Liver (tissue), 9 donors: ENCODE measurements around the gene ADGRG2. TPM values are rescaled to one million over a fixed set of nuclear protein-coding genes. Genes with fewer than 3 reads are reported as not detected.

Experiments
- DNase-seq: peaks from one replicate; pipeline ENCODE4 v3.0.0-alpha.2; 2017; ENCODE audit warnings: low spot score
- H3K27ac ChIP-seq, 2 donors: one replicate each; pipeline ENCODE4 v1.7.0; 2013; ENCODE audit warnings: inconsistent platforms in 2 of 2, low read length in 2 of 2, control low read depth in 1 of 2, low read depth in 1 of 2, mild to moderate bottlenecking in 1 of 2
- H3K27me3 ChIP-seq, 4 donors: one replicate each; pipeline versions ENCODE4 v1.6.1 to v1.7.0; 2013; ENCODE audit warnings: low read length in 3 of 4, inconsistent platforms in 1 of 4, mild to moderate bottlenecking in 1 of 4, moderate library complexity in 1 of 4; ENCODE audit not compliant: control insufficient read depth in 4 of 4, insufficient read depth in 4 of 4
- H3K36me3 ChIP-seq, 4 donors: one replicate each; pipeline versions ENCODE4 v1.6.1 to v1.7.0; 2013; ENCODE audit warnings: low read length in 3 of 4, mild to moderate bottlenecking in 3 of 4, low read depth in 1 of 4, moderate library complexity in 1 of 4; ENCODE audit not compliant: control insufficient read depth in 4 of 4, insufficient read depth in 3 of 4
- H3K4me1 ChIP-seq, 4 donors: one replicate each; pipeline versions ENCODE4 v1.6.1 to v1.7.0; 2013; ENCODE audit warnings: low read length in 3 of 4, mild to moderate bottlenecking in 3 of 4, moderate library complexity in 1 of 4; ENCODE audit not compliant: control insufficient read depth in 4 of 4, insufficient read depth in 4 of 4
- H3K4me3 ChIP-seq, 3 donors: one replicate each; pipeline versions ENCODE4 v1.6.1 to v1.7.0; 2013; ENCODE audit warnings: low read length in 3 of 3, control low read depth in 1 of 3, low read depth in 1 of 3, mild to moderate bottlenecking in 1 of 3
- H3K9ac ChIP-seq, 2 donors: one replicate each; pipeline ENCODE4 v1.7.0; 2013; ENCODE audit warnings: low read length in 2 of 2, mild to moderate bottlenecking in 2 of 2, moderate library complexity in 2 of 2, control low read depth in 1 of 2, low read depth in 1 of 2
- H3K9me3 ChIP-seq, 4 donors: one replicate each; pipeline versions ENCODE4 v1.6.1 to v1.7.0; 2013; ENCODE audit warnings: low read length in 3 of 4; ENCODE audit not compliant: control insufficient read depth in 4 of 4
- CTCF ChIP-seq: fragments of 150-350 bp; IDR thresholded peaks from 2 replicates; pipeline ENCODE4 v1.5.1; 2017; ENCODE audit warnings: improper control_type of control experiment, low read depth, low read length; ENCODE audit not compliant: missing input control
- EGR1 ChIP-seq, 2 donors: IDR thresholded peaks; 2 replicates each; pipeline ENCODE4 v1.6.1; 2016 to 2018; ENCODE audit warnings: antibody characterized with exemption in 2 of 2, low read depth in 2 of 2
- FOXA1 ChIP-seq: IDR thresholded peaks from 2 replicates; pipeline ENCODE4 v1.6.1; 2016; ENCODE audit warnings: antibody characterized with exemption
- FOXA2 ChIP-seq: IDR thresholded peaks from 2 replicates; pipeline ENCODE4 v1.6.1; 2016; ENCODE audit warnings: antibody characterized with exemption
- GABPA ChIP-seq, 2 donors: IDR thresholded peaks in 1 of 2; conservative IDR thresholded peaks in 1 of 2; 2 replicates each; pipeline ENCODE4 v1.6.1; 2016; ENCODE audit warnings: antibody characterized with exemption in 2 of 2, mild to moderate bottlenecking in 1 of 2, moderate library complexity in 1 of 2
- HNF4A ChIP-seq, 2 donors: conservative IDR thresholded peaks; 2 replicates each; pipeline ENCODE4 v1.6.1; 2016; ENCODE audit warnings: antibody characterized with exemption in 2 of 2, mild to moderate bottlenecking in 2 of 2
- HNF4G ChIP-seq: IDR thresholded peaks from 2 replicates; pipeline ENCODE4 v1.6.1; 2016; ENCODE audit warnings: antibody characterized with exemption
- JUND ChIP-seq, 2 donors: IDR thresholded peaks; 2 replicates each; pipeline ENCODE4 v1.6.1; 2016; ENCODE audit warnings: antibody characterized with exemption in 2 of 2
- MAX ChIP-seq: IDR thresholded peaks from 2 replicates; pipeline ENCODE4 v1.6.1; 2016; ENCODE audit warnings: antibody characterized with exemption
- NR2F2 ChIP-seq: IDR thresholded peaks from 2 replicates; pipeline ENCODE4 v1.6.1; 2016; ENCODE audit warnings: antibody characterized with exemption
- RAD21 ChIP-seq, 2 donors: IDR thresholded peaks; 2 replicates each; pipeline ENCODE4 v1.6.1; 2016; ENCODE audit warnings: antibody characterized with exemption in 2 of 2, mild to moderate bottlenecking in 2 of 2
- RXRA ChIP-seq, 2 donors: IDR thresholded peaks; 2 replicates each; pipeline ENCODE4 v1.6.1; 2017 to 2018; ENCODE audit warnings: antibody characterized with exemption in 2 of 2, mild to moderate bottlenecking in 1 of 2
- SP1 ChIP-seq: IDR thresholded peaks from 2 replicates; pipeline ENCODE4 v1.6.1; 2018; ENCODE audit warnings: antibody characterized with exemption, mild to moderate bottlenecking
- TAF1 ChIP-seq: conservative IDR thresholded peaks from 2 replicates; pipeline ENCODE4 v1.6.1; 2016; ENCODE audit warnings: antibody characterized with exemption, mild to moderate bottlenecking
- YY1 ChIP-seq: IDR thresholded peaks from 2 replicates; pipeline ENCODE4 v1.6.1; 2016; ENCODE audit warnings: antibody characterized with exemption, mild to moderate bottlenecking
- WGBS: extraction: QIAGEN DNeasy Blood & Tissue Kit; methylation state at CpG from one replicate; pipeline ENCODE4 v1.1.7; 2013; 5-methylcytosine and 5-hydroxymethylcytosine counted together
- polyA plus RNA-seq, 2 donors: library from polyadenylated mRNA; stranded (reverse) in 1 of 2; unstranded in 1 of 2; fragments of 200-250 nt in 1 of 2; fragments of >200 nt in 1 of 2; fragmentation: Nextera tagmentation in 1 of 2; extraction: Ambion mirVana in 1 of 2; gene quantifications; one replicate each; pipeline versions ENCODE4 v1.2.1 to v1.2.3, GENCODE V29; 2013 to 2015
- total RNA-seq, 2 donors: library from RNA; depleted of rRNA; stranded (reverse); fragments of >200 nt; gene quantifications; one replicate each; pipeline ENCODE4 v1.2.3, GENCODE V29; 2014
- TF ChIP-seq, protein P1 (sequence below): IDR thresholded peaks from 2 replicates; pipeline ENCODE4 v1.6.1; 2016; ENCODE audit warnings: antibody characterized with exemption, mild to moderate bottlenecking
- TF ChIP-seq, protein P2 (sequence below): IDR thresholded peaks from 2 replicates; pipeline ENCODE4 v1.6.1; 2016; ENCODE audit warnings: antibody characterized with exemption
- TF ChIP-seq, protein P3 (sequence below): IDR thresholded peaks from 2 replicates; pipeline ENCODE4 v1.6.1; 2016; ENCODE audit warnings: antibody characterized with exemption
- donor health status: healthy.
- donor health status: healthy.
- donor health status: healthy.
- donor health status: healthy.
- donor health status: healthy.

ADGRG2 gene
- total and polyA plus RNA-seq, 4 donors, result 0.08 to 0.45 (median 0.24) TPM; not detected in 1

DNA sequence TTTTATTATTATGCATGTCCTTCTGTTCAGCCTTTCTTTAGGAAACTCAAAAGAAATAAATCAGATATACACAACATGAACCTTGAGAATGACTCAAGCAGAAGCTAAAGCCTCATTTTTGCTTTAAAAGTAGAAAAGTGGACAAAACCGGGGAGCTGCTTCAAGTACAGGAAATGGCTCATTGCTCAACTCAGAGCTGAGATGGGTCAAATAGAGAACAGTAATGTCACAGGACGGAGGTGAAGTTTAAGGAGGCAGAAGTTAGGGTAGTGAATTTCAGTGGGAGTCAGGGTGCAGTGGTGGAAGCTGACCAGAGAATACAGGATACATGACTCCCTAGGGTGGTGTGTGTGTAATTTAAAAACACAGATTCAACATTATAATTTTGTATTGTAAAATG is 160.6 kb downstream of the ADGRG2 start:
- Histone ChIP-seq H3K27me3 (no peaks in the 10 kb centered on the region), H3K9ac (no peak overlapping the region), H3K9me3 (no peaks in the 10 kb centered on the region), H3K36me3 (no peaks in the 10 kb centered on the region), H3K27ac (no peak overlapping the region), H3K4me1 (peaks cover 9 to 20% (median 12%) of the 10 kb centered on the region in 4 donors), H3K4me3 (no peak overlapping the region)
- 54% methylated on average over 2 of the region's 2 CpGs for WGBS
- TF ChIP-seq, protein P1, sequence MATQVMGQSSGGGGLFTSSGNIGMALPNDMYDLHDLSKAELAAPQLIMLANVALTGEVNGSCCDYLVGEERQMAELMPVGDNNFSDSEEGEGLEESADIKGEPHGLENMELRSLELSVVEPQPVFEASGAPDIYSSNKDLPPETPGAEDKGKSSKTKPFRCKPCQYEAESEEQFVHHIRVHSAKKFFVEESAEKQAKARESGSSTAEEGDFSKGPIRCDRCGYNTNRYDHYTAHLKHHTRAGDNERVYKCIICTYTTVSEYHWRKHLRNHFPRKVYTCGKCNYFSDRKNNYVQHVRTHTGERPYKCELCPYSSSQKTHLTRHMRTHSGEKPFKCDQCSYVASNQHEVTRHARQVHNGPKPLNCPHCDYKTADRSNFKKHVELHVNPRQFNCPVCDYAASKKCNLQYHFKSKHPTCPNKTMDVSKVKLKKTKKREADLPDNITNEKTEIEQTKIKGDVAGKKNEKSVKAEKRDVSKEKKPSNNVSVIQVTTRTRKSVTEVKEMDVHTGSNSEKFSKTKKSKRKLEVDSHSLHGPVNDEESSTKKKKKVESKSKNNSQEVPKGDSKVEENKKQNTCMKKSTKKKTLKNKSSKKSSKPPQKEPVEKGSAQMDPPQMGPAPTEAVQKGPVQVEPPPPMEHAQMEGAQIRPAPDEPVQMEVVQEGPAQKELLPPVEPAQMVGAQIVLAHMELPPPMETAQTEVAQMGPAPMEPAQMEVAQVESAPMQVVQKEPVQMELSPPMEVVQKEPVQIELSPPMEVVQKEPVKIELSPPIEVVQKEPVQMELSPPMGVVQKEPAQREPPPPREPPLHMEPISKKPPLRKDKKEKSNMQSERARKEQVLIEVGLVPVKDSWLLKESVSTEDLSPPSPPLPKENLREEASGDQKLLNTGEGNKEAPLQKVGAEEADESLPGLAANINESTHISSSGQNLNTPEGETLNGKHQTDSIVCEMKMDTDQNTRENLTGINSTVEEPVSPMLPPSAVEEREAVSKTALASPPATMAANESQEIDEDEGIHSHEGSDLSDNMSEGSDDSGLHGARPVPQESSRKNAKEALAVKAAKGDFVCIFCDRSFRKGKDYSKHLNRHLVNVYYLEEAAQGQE, result no peak
- TF ChIP-seq MAX (no peak), JUND (IDR thresholded peaks at IDR 0.05) (no peak), CTCF (no peak), FOXA2 (no peak), SP1 (no peak), TAF1 (no peak), NR2F2 (no peak), HNF4A (conservative IDR thresholded peaks at IDR 0.05) (no peak), HNF4G (no peak), GABPA (IDR thresholded peaks at IDR 0.05 in 1 of 2, conservative IDR thresholded peaks at IDR 0.05 in 1 of 2) (no peak), FOXA1 (no peak), YY1 (no peak), EGR1 (IDR thresholded peaks at IDR 0.05; ENCODE audit: low read depth in 2 of 2) (no peak), RXRA (IDR thresholded peaks at IDR 0.05) (no peak), RAD21 (IDR thresholded peaks at IDR 0.05) (no peak)
- TF ChIP-seq, protein P2, sequence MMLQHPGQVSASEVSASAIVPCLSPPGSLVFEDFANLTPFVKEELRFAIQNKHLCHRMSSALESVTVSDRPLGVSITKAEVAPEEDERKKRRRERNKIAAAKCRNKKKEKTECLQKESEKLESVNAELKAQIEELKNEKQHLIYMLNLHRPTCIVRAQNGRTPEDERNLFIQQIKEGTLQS, result no peak
- TF ChIP-seq, protein P3, sequence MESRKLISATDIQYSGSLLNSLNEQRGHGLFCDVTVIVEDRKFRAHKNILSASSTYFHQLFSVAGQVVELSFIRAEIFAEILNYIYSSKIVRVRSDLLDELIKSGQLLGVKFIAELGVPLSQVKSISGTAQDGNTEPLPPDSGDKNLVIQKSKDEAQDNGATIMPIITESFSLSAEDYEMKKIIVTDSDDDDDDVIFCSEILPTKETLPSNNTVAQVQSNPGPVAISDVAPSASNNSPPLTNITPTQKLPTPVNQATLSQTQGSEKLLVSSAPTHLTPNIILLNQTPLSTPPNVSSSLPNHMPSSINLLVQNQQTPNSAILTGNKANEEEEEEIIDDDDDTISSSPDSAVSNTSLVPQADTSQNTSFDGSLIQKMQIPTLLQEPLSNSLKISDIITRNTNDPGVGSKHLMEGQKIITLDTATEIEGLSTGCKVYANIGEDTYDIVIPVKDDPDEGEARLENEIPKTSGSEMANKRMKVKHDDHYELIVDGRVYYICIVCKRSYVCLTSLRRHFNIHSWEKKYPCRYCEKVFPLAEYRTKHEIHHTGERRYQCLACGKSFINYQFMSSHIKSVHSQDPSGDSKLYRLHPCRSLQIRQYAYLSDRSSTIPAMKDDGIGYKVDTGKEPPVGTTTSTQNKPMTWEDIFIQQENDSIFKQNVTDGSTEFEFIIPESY, result no peak
- no peak for DNase-seq
